GM10847 (cell line): ENCODE data around the gene ACSM3.

Experiments
- POLR2A ChIP-seq: IDR thresholded peaks from 2 replicates; pipeline ENCODE4 v1.6.1; 2011; ENCODE audit not compliant: insufficient read length; ENCODE audit errors: extremely low read depth

Gene ACSM3, protein sequence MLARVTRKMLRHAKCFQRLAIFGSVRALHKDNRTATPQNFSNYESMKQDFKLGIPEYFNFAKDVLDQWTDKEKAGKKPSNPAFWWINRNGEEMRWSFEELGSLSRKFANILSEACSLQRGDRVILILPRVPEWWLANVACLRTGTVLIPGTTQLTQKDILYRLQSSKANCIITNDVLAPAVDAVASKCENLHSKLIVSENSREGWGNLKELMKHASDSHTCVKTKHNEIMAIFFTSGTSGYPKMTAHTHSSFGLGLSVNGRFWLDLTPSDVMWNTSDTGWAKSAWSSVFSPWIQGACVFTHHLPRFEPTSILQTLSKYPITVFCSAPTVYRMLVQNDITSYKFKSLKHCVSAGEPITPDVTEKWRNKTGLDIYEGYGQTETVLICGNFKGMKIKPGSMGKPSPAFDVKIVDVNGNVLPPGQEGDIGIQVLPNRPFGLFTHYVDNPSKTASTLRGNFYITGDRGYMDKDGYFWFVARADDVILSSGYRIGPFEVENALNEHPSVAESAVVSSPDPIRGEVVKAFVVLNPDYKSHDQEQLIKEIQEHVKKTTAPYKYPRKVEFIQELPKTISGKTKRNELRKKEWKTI

GRCh38 chr16:20763461-20764232, at the start of gene ACSM3:
ACSM3 (plus strand) TSS chr16:20764014; CDS start chr16:20770035, 6,021 bp downstream.
- peak; percentile 21 for TF ChIP-seq POLR2A

- TF ChIP-seq POLR2A, result no peak
Measured at GRCh38 chr16:20720251-20720650, 43.6 kb upstream of the ACSM3 start.

GRCh38 chr16:20726661-20727060, 37.2 kb upstream of the ACSM3 start:
- TF ChIP-seq POLR2A, result no peak

DNA sequence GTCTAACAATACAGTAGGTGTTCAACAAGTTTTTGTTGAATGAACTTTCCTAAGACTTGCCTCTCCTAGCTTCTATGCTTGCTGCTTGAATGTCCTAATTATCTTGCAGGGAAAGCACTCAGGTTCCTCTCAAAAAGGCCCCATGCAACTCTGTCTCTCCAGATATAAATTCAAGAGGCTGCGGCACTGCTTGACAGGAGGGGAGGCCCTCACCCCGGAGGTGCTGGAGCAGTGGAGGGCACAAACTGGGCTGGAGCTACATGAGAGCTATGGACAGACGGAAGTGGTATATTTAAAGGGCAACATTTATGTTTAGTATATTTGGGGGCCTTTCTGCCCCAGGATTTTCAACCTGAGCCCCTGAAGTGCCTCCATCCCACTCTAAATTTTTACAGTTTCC, 36.6 kb upstream of the ACSM3 start:
- no peak for TF ChIP-seq POLR2A

GRCh38 chr16:20729141-20729540, 34.7 kb upstream of the ACSM3 start:
- no peak for TF ChIP-seq POLR2A

DNA sequence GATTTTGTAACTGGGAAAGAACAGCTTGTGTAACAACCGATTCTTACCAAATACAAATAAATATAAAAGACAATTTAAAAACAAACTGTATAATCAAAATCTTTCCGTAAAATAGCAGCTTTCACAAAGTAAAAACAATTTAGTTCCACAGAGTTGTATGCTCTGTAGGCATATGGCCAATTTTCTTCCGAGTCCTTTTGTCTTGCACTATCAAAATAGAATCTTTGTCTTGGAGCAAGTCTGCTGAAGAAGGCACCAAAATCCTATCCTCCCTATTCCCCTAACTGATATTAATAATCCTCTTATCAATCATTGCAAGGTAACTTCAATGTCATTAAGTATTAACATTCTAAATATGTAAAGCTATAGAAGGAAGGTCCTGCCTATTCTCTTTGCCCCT, 29.8 kb upstream of the ACSM3 start:
- no peak for TF ChIP-seq POLR2A

- no peak for TF ChIP-seq POLR2A
Measured at GRCh38 chr16:20734782-20735181, 29.0 kb upstream of the ACSM3 start.

DNA sequence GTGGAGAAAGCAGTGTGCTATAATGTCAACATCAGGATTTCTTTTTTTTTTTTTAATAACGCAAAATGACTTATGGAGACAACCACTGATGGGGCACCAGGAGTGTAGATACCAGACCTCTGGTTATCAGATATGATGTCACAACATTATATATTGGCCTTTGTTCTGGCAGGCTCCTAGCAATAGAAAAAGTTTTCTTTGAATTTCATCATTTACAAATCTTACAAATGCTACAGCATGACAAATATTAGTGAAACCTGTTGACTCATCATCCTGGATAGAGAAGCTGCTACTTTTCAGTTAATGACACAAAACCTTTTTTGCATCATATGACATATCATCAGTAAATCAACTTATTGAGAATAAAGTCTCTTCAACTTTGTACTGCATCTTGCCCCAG, 28.3 kb upstream of the ACSM3 start:
- TF ChIP-seq POLR2A, result no peak

- no peak for TF ChIP-seq POLR2A
Measured at GRCh38 chr16:20740007-20740883, 23.6 kb upstream of the ACSM3 start.

GRCh38 chr16:20740901-20741521, 22.8 kb upstream of the ACSM3 start:
- TF ChIP-seq POLR2A, result no peak

DNA sequence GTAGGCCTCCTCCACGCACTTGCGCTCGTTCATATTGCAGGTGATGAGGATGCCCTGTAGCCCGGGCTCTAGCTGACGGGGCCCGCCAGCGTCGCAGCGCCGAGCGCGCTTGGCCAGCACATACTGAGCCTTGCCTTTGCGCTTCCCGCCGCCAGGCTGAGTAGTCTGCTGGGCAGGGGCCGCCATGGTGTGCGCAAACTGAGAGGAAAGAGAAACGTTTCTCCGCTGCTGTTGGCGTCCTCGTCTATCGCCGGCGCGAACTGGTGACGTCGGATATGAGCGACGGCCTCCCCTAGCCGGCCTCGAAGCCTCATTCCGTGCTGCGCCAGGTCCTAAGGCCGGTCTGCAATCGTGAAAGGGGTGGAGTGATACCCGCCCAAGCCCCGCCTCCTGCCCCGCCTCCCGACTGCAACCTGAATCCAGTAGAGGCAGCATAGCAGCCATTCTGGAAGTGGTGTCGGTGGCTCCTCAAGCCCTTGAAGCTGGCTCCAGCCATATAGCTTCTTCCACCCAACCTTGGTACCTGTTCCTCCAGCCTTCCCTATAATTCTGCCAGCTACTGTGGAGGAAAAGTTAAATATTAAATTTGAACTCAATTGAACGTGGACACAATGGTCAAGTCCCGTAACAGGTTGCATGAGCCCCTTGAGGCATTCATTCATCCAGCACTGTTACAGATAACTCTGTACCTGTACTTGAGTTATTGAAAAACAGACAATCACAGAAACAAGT, 22.1 kb upstream of the ACSM3 start, which contains the start of gene THUMPD1:
Gene THUMPD1 (minus strand): TSS at position 265 of the 732 bp plus-strand sequence. CDS start 79 bp downstream, at position 186.
- peak; percentile 56 for TF ChIP-seq POLR2A

DNA sequence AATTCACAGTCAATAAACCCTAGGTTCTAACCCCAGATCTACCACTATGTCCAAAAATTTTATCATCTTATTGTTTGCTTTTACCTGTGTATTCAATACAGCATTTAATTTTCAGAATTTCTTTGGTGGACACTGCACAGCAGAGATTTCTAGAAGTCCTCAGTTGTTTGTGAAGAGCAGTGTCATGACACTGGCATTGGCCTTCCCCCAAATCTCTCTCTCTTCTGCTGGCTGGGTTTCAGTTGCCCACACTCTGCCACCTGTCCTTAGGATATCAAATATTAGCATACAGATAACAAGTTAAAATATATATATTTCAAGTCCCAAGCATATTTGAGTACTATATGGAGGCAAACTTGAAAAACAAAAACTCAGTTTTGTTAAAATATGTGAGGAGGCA, 20.2 kb upstream of the ACSM3 start:
- no peak for TF ChIP-seq POLR2A

- no peak for TF ChIP-seq POLR2A
Measured at GRCh38 chr16:20744922-20745440, 18.8 kb upstream of the ACSM3 start.
